OCI-LY7 (cell line): Measurements from ENCODE around the gene CCDC70.

Source experiments
- CTCF ChIP-seq: fragments of 200-600 bp; sonication (generic); conservative IDR thresholded peaks from 2 replicates; pipeline ENCODE4 v1.5.1; 2014; ENCODE audit warnings: mild to moderate bottlenecking, antibody characterized with exemption, low read length, moderate library complexity, mixed read lengths
- EZH2phosphoT487 ChIP-seq: fragments of 200-600 bp; sonication (generic); IDR thresholded peaks from 2 replicates; pipeline ENCODE4 v1.6.1; 2018; ENCODE audit warnings: low read depth, borderline replicate concordance, mild to moderate bottlenecking, mixed run types, antibody characterized with exemption, low read length, moderate library complexity, mixed read lengths

GRCh38 chr13:51873837-51874236 is 12.1 kb downstream of the CCDC70 start:
- no peak for TF ChIP-seq CTCF
- TF ChIP-seq EZH2phosphoT487, result no peak
